A549 treated with GW870086 at 1 μM for 4 hours (cell line): ENCODE data around the gene ZNF670. TPM values are rescaled to one million over a fixed set of nuclear protein-coding genes. Genes with fewer than 3 reads are reported as not detected.

Source experiments
- total RNA-seq: library from RNA; stranded (reverse); fragments of 200-300 nt; extraction: Qiagen RNA extraction; gene quantifications from 5 replicates; pipeline ENCODE4 v1.2.3, GENCODE V29; 2022; ENCODE audit warnings: low read depth

Gene ZNF670
- total RNA-seq, result 2.4 to 4.0 TPM (median 3.3 TPM) in 5 replicates

GRCh38 chr1:247078258-247079140 is at the start of gene ZNF670:
Gene ZNF670 (minus strand): TSS chr1:247078811. CDS start chr1:247078596, 215 bp downstream.

GRCh38 chr1:247103859-247104591 is 25.4 kb upstream of the ZNF670 start, which contains the start of gene ZNF669:
Gene ZNF669 (minus strand): TSS chr1:247104356. CDS start chr1:247104199, 157 bp downstream.

Other genes with a start within 250 kb of the ZNF670 start
- gene AHCTF1, start 146.9 kb downstream of the ZNF670 start, total RNA-seq, result 23.4 to 31.9 TPM (median 28.2 TPM) in 5 replicates
- 2.3 to 3.3 TPM (median 2.9 TPM) in 5 replicates for gene ZNF695, start 70.8 kb downstream of the ZNF670 start, total RNA-seq
- gene ZNF669, start 25.5 kb upstream of the ZNF670 start, total RNA-seq, result 2.6 to 4.1 TPM (median 3.7 TPM) in 5 replicates
- gene ZNF124, start 93.2 kb upstream of the ZNF670 start, total RNA-seq, result 4.3 to 5.5 TPM (median 4.5 TPM) in 5 replicates
- not detected in 5 replicates for gene VN1R5, start 177.3 kb upstream of the ZNF670 start, total RNA-seq